Smooth muscle cell of the pulmonary artery (primary cell): Measurements from ENCODE around the gene FPR2. TPM values are rescaled to one million over a fixed set of nuclear protein-coding genes. Genes with fewer than 3 reads are reported as not detected.

Experiments used
- total RNA-seq: library from RNA; depleted of rRNA; stranded (reverse); fragments of >200 nt; gene quantifications from 2 replicates; pipeline ENCODE4 v1.2.3, GENCODE V29; 2014

FPR2 gene
- total RNA-seq = 0.07 TPM in 1 of 2 replicates, not detected in the other

GRCh38 chr19:51760697-51761356, at the start of gene FPR2:
Gene FPR2, plus strand, starts transcription at chr19:51761180. Its CDS starts 7,479 bp downstream, at chr19:51768659.

GRCh38 chr19:51751655-51752054, 9.3 kb upstream of the FPR2 start, which contains the start of gene FPR1:
Gene FPR1, minus strand, starts transcription at chr19:51751878. Its CDS starts 4,884 bp downstream, at chr19:51746994.

GRCh38 chr19:51794885-51795490, 34.0 kb downstream of the FPR2 start, which contains the start of gene FPR3:
Gene FPR3, plus strand, starts transcription at chr19:51795157. Its CDS starts 28,592 bp downstream, at chr19:51823749.

Other genes starting within 250 kb of the FPR2 start
- not detected in 2 replicates for gene SIGLEC6, start 229.5 kb upstream of the FPR2 start, total RNA-seq
- 8.9 and 9.1 TPM in 2 replicates for gene ZNF175, start 189.9 kb upstream of the FPR2 start, total RNA-seq
- not detected in 2 replicates for gene SIGLEC5, start 130.8 kb upstream of the FPR2 start, total RNA-seq
- gene SIGLEC14, start 114.4 kb upstream of the FPR2 start, total RNA-seq = not detected in 2 replicates
- gene SPACA6, start 67.8 kb upstream of the FPR2 start, total RNA-seq = 4.2 and 5.8 TPM in 2 replicates
- 0.03 and 4.8 TPM in 2 replicates for gene HAS1, start 37.2 kb upstream of the FPR2 start, total RNA-seq
- 0.20 TPM in 1 of 2 replicates, not detected in the other for gene FPR1, start 9.3 kb upstream of the FPR2 start, total RNA-seq
- 0.07 and 0.17 TPM in 2 replicates for gene FPR3, start 34.0 kb downstream of the FPR2 start, total RNA-seq
- 7.6 and 8.3 TPM in 2 replicates for gene ZNF577, start 126.8 kb downstream of the FPR2 start, total RNA-seq
- gene ZNF649, start 143.8 kb downstream of the FPR2 start, total RNA-seq = 4.7 and 5.4 TPM in 2 replicates
- gene ZNF613, start 166.3 kb downstream of the FPR2 start, total RNA-seq = 5.7 and 7.6 TPM in 2 replicates
- gene ZNF350, start 225.7 kb downstream of the FPR2 start, total RNA-seq = 8.3 and 10.7 TPM in 2 replicates
- gene ZNF615, start 247.0 kb downstream of the FPR2 start, total RNA-seq = 10.3 and 17.2 TPM in 2 replicates